NOMO-1 (cell line): ENCODE measurements around the gene ULBP2.
"Not testable (repeated sequence)": the region's sequence is repeated elsewhere in the genome, so short reads cannot be mapped to it uniquely, and the experiment has no call there.

Experiments
- DNase-seq, 2 experiments: peaks; one replicate each; lab custom pipeline; 2025; ENCODE audit not compliant: unreplicated experiment in 2 of 2; lab: John Stamatoyannopoulos, UW

The ULBP2 gene

GRCh38 chr6:149947533-149947932 lies 5.7 kb downstream of the ULBP2 start:
- DNase-seq = not testable (repeated sequence)

GRCh38 chr6:149948011-149948410 lies 6.2 kb downstream of the ULBP2 start:
- no peak for DNase-seq

- no peak for DNase-seq
Measured at GRCh38 chr6:149948616-149949015, 6.8 kb downstream of the ULBP2 start.

GRCh38 chr6:149950423-149950822 lies 8.6 kb downstream of the ULBP2 start:
- no peak for DNase-seq

- no peak for DNase-seq
Measured at GRCh38 chr6:149951096-149951495, 9.3 kb downstream of the ULBP2 start.

- DNase-seq = no peak
Measured at GRCh38 chr6:149951626-149952025, 9.8 kb downstream of the ULBP2 start.

GRCh38 chr6:149953390-149953789 lies 11.6 kb downstream of the ULBP2 start:
- not testable (repeated sequence) for DNase-seq

GRCh38 chr6:149953934-149954327 lies 12.1 kb downstream of the ULBP2 start:
- not testable (repeated sequence) for DNase-seq

- not testable (repeated sequence) for DNase-seq
Measured at GRCh38 chr6:149954328-149954983, 12.6 kb downstream of the ULBP2 start.

GRCh38 chr6:149954984-149955653 lies 13.3 kb downstream of the ULBP2 start:
- not testable (repeated sequence) for DNase-seq

- DNase-seq = not testable (repeated sequence)
Measured at GRCh38 chr6:149955654-149956317, 14.0 kb downstream of the ULBP2 start.

GRCh38 chr6:149958124-149958523 lies 16.3 kb downstream of the ULBP2 start:
- DNase-seq = not testable (repeated sequence)

- not testable (repeated sequence) for DNase-seq
Measured at GRCh38 chr6:149959806-149960205, 18.0 kb downstream of the ULBP2 start.

- DNase-seq = no peak
Measured at GRCh38 chr6:149960488-149960887, 18.7 kb downstream of the ULBP2 start.

GRCh38 chr6:149961728-149962425 lies 20.1 kb downstream of the ULBP2 start:
- DNase-seq = no peak

- no peak for DNase-seq
Measured at GRCh38 chr6:149962461-149963211, 20.8 kb downstream of the ULBP2 start.

GRCh38 chr6:149963212-149963461 lies 21.3 kb downstream of the ULBP2 start:
- no peak for DNase-seq

GRCh38 chr6:149963462-149964307 lies 21.9 kb downstream of the ULBP2 start, which contains the start of gene ULBP1:
Gene ULBP1, plus strand, starts transcription at chr6:149963943. Its CDS starts 107 bp downstream, at chr6:149964050.
- peak; percentile 82 to 84 for DNase-seq

GRCh38 chr6:149964308-149965193 lies 22.7 kb downstream of the ULBP2 start:
- DNase-seq = no peak
